ENCODE data around the gene SLC25A30.

SLC25A30 gene

GRCh38 chr13:45447050-45447661 lies 29.0 kb upstream of the SLC25A30 start:
- H3K4me3 ChIP-seq (ENCODE audit: low read depth in 1 of 5, low read length in 5 of 5): no peak overlapping the region
- no peaks in the 10 kb centered on the region for H3K4me1 ChIP-seq (ENCODE audit: control insufficient read depth in 5 of 5, insufficient read depth in 5 of 5, low read length in 5 of 5)
- H3K36me3 ChIP-seq (ENCODE audit: control insufficient read depth in 5 of 5, insufficient read depth in 5 of 5, low read length in 5 of 5): no peaks in the 10 kb centered on the region
- H3K27me3 ChIP-seq (ENCODE audit: control insufficient read depth in 5 of 5, insufficient read depth in 4 of 5, low read length in 5 of 5): no peaks in the 10 kb centered on the region
- H3K27ac ChIP-seq (ENCODE audit: low read depth, low read length): no peak overlapping the region
- no peaks in the 10 kb centered on the region for H3K9me3 ChIP-seq (ENCODE audit: control insufficient read depth in 5 of 5, low read length in 5 of 5)
- no peak overlapping the region for H3K9ac ChIP-seq (ENCODE audit: low read length in 5 of 5)

- H3K36me3 ChIP-seq (ENCODE audit: control insufficient read depth in 5 of 5, insufficient read depth in 5 of 5, low read length in 5 of 5): no peaks in the 10 kb centered on the region
- H3K9me3 ChIP-seq (ENCODE audit: control insufficient read depth in 5 of 5, low read length in 5 of 5): no peaks in the 10 kb centered on the region
- no peak overlapping the region for H3K4me3 ChIP-seq (ENCODE audit: low read depth in 1 of 5, low read length in 5 of 5)
- no peaks in the 10 kb centered on the region for H3K27me3 ChIP-seq (ENCODE audit: control insufficient read depth in 5 of 5, insufficient read depth in 4 of 5, low read length in 5 of 5)
- H3K4me1 ChIP-seq (ENCODE audit: control insufficient read depth in 5 of 5, insufficient read depth in 5 of 5, low read length in 5 of 5): no peaks in the 10 kb centered on the region
- no peak overlapping the region for H3K9ac ChIP-seq (ENCODE audit: low read length in 5 of 5)
- H3K27ac ChIP-seq (ENCODE audit: low read depth, low read length): no peak overlapping the region
These were observed 28.0 kb upstream of the SLC25A30 start for GRCh38 chr13:45446181-45446580.

- Histone ChIP-seq H3K9me3 (ENCODE audit: control insufficient read depth in 5 of 5, low read length in 5 of 5) (no peaks in the 10 kb centered on the region), H3K27me3 (ENCODE audit: control insufficient read depth in 5 of 5, insufficient read depth in 4 of 5, low read length in 5 of 5) (no peaks in the 10 kb centered on the region), H3K9ac (ENCODE audit: low read length in 5 of 5) (no peak overlapping the region), H3K27ac (ENCODE audit: low read depth, low read length) (no peak overlapping the region), H3K4me3 (ENCODE audit: low read depth in 1 of 5, low read length in 5 of 5) (no peak overlapping the region), H3K36me3 (ENCODE audit: control insufficient read depth in 5 of 5, insufficient read depth in 5 of 5, low read length in 5 of 5) (no peaks in the 10 kb centered on the region), H3K4me1 (ENCODE audit: control insufficient read depth in 5 of 5, insufficient read depth in 5 of 5, low read length in 5 of 5) (peaks cover 0 to 7% (median 0%) of the 10 kb centered on the region in 5 donors)
These were observed 26.9 kb upstream of the SLC25A30 start for GRCh38 chr13:45445053-45445452.

GRCh38 chr13:45441633-45442032 lies 23.5 kb upstream of the SLC25A30 start:
- Histone ChIP-seq H3K27ac (ENCODE audit: low read depth, low read length) (no peak overlapping the region), H3K9ac (ENCODE audit: low read length in 5 of 5) (no peak overlapping the region), H3K9me3 (ENCODE audit: control insufficient read depth in 5 of 5, low read length in 5 of 5) (no peaks in the 10 kb centered on the region), H3K36me3 (ENCODE audit: control insufficient read depth in 5 of 5, insufficient read depth in 5 of 5, low read length in 5 of 5) (no peaks in the 10 kb centered on the region), H3K4me3 (ENCODE audit: low read depth in 1 of 5, low read length in 5 of 5) (no peak overlapping the region), H3K27me3 (ENCODE audit: control insufficient read depth in 5 of 5, insufficient read depth in 4 of 5, low read length in 5 of 5) (no peaks in the 10 kb centered on the region), H3K4me1 (ENCODE audit: control insufficient read depth in 5 of 5, insufficient read depth in 5 of 5, low read length in 5 of 5) (peaks cover 0 to 7% (median 0%) of the 10 kb centered on the region in 5 donors)

GRCh38 chr13:45439781-45440462 lies 21.7 kb upstream of the SLC25A30 start:
- H3K4me1 ChIP-seq (ENCODE audit: control insufficient read depth in 5 of 5, insufficient read depth in 5 of 5, low read length in 5 of 5): peaks cover 0 to 7% (median 0%) of the 10 kb centered on the region in 5 donors
- no peaks in the 10 kb centered on the region for H3K36me3 ChIP-seq (ENCODE audit: control insufficient read depth in 5 of 5, insufficient read depth in 5 of 5, low read length in 5 of 5)
- H3K9me3 ChIP-seq (ENCODE audit: control insufficient read depth in 5 of 5, low read length in 5 of 5): no peaks in the 10 kb centered on the region
- no peak overlapping the region for H3K4me3 ChIP-seq (ENCODE audit: low read depth in 1 of 5, low read length in 5 of 5)
- H3K27ac ChIP-seq (ENCODE audit: low read depth, low read length): no peak overlapping the region
- no peak overlapping the region for H3K9ac ChIP-seq (ENCODE audit: low read length in 5 of 5)
- no peaks in the 10 kb centered on the region for H3K27me3 ChIP-seq (ENCODE audit: control insufficient read depth in 5 of 5, insufficient read depth in 4 of 5, low read length in 5 of 5)

GRCh38 chr13:45439008-45439407 lies 20.8 kb upstream of the SLC25A30 start:
- Histone ChIP-seq H3K4me3 (ENCODE audit: low read depth in 1 of 5, low read length in 5 of 5) (no peak overlapping the region), H3K27me3 (ENCODE audit: control insufficient read depth in 5 of 5, insufficient read depth in 4 of 5, low read length in 5 of 5) (no peaks in the 10 kb centered on the region), H3K9me3 (ENCODE audit: control insufficient read depth in 5 of 5, low read length in 5 of 5) (no peaks in the 10 kb centered on the region), H3K36me3 (ENCODE audit: control insufficient read depth in 5 of 5, insufficient read depth in 5 of 5, low read length in 5 of 5) (no peaks in the 10 kb centered on the region), H3K9ac (ENCODE audit: low read length in 5 of 5) (no peak overlapping the region), H3K27ac (ENCODE audit: low read depth, low read length) (no peak overlapping the region), H3K4me1 (ENCODE audit: control insufficient read depth in 5 of 5, insufficient read depth in 5 of 5, low read length in 5 of 5) (peaks cover 0 to 7% (median 0%) of the 10 kb centered on the region in 5 donors)

GRCh38 chr13:45437947-45438346 lies 19.8 kb upstream of the SLC25A30 start:
- H3K27ac ChIP-seq (ENCODE audit: low read depth, low read length): no peak overlapping the region
- H3K4me1 ChIP-seq (ENCODE audit: control insufficient read depth in 5 of 5, insufficient read depth in 5 of 5, low read length in 5 of 5): peaks cover 0 to 7% (median 0%) of the 10 kb centered on the region in 5 donors
- H3K9ac ChIP-seq (ENCODE audit: low read length in 5 of 5): no peak overlapping the region
- no peak overlapping the region for H3K4me3 ChIP-seq (ENCODE audit: low read depth in 1 of 5, low read length in 5 of 5)
- H3K27me3 ChIP-seq (ENCODE audit: control insufficient read depth in 5 of 5, insufficient read depth in 4 of 5, low read length in 5 of 5): no peaks in the 10 kb centered on the region
- no peaks in the 10 kb centered on the region for H3K36me3 ChIP-seq (ENCODE audit: control insufficient read depth in 5 of 5, insufficient read depth in 5 of 5, low read length in 5 of 5)
- H3K9me3 ChIP-seq (ENCODE audit: control insufficient read depth in 5 of 5, low read length in 5 of 5): no peaks in the 10 kb centered on the region

- Histone ChIP-seq H3K9ac (ENCODE audit: low read length in 5 of 5) (no peak overlapping the region), H3K4me3 (ENCODE audit: low read depth in 1 of 5, low read length in 5 of 5) (no peak overlapping the region), H3K9me3 (ENCODE audit: control insufficient read depth in 5 of 5, low read length in 5 of 5) (no peaks in the 10 kb centered on the region), H3K27ac (ENCODE audit: low read depth, low read length) (no peak overlapping the region), H3K4me1 (ENCODE audit: control insufficient read depth in 5 of 5, insufficient read depth in 5 of 5, low read length in 5 of 5) (peaks cover 0 to 7% (median 0%) of the 10 kb centered on the region in 5 donors), H3K27me3 (ENCODE audit: control insufficient read depth in 5 of 5, insufficient read depth in 4 of 5, low read length in 5 of 5) (no peaks in the 10 kb centered on the region), H3K36me3 (ENCODE audit: control insufficient read depth in 5 of 5, insufficient read depth in 5 of 5, low read length in 5 of 5) (no peaks in the 10 kb centered on the region)
These were observed 18.8 kb upstream of the SLC25A30 start for GRCh38 chr13:45436953-45437352.

- no peak overlapping the region for H3K4me3 ChIP-seq (ENCODE audit: low read depth in 1 of 5, low read length in 5 of 5)
- no peak overlapping the region for H3K9ac ChIP-seq (ENCODE audit: low read length in 5 of 5)
- H3K27ac ChIP-seq (ENCODE audit: low read depth, low read length): no peak overlapping the region
- no peaks in the 10 kb centered on the region for H3K27me3 ChIP-seq (ENCODE audit: control insufficient read depth in 5 of 5, insufficient read depth in 4 of 5, low read length in 5 of 5)
- H3K9me3 ChIP-seq (ENCODE audit: control insufficient read depth in 5 of 5, low read length in 5 of 5): no peaks in the 10 kb centered on the region
- H3K36me3 ChIP-seq (ENCODE audit: control insufficient read depth in 5 of 5, insufficient read depth in 5 of 5, low read length in 5 of 5): no peaks in the 10 kb centered on the region
- peaks cover 0 to 7% (median 0%) of the 10 kb centered on the region in 5 donors for H3K4me1 ChIP-seq (ENCODE audit: control insufficient read depth in 5 of 5, insufficient read depth in 5 of 5, low read length in 5 of 5)
These were observed 18.2 kb upstream of the SLC25A30 start for GRCh38 chr13:45436332-45436731.

- Histone ChIP-seq H3K4me1 (ENCODE audit: control insufficient read depth in 5 of 5, insufficient read depth in 5 of 5, low read length in 5 of 5) (no peaks in the 10 kb centered on the region), H3K9ac (ENCODE audit: low read length in 5 of 5) (no peak overlapping the region), H3K9me3 (ENCODE audit: control insufficient read depth in 5 of 5, low read length in 5 of 5) (no peaks in the 10 kb centered on the region), H3K27ac (ENCODE audit: low read depth, low read length) (no peak overlapping the region), H3K36me3 (ENCODE audit: control insufficient read depth in 5 of 5, insufficient read depth in 5 of 5, low read length in 5 of 5) (no peaks in the 10 kb centered on the region), H3K4me3 (ENCODE audit: low read depth in 1 of 5, low read length in 5 of 5) (no peak overlapping the region), H3K27me3 (ENCODE audit: control insufficient read depth in 5 of 5, insufficient read depth in 4 of 5, low read length in 5 of 5) (no peaks in the 10 kb centered on the region)
These were observed 16.6 kb upstream of the SLC25A30 start for GRCh38 chr13:45434556-45435371.

Measured in subcutaneous abdominal adipose tissue (tissue), 5 donors.